ENCODE data around the gene MYBPH. TPM values are rescaled to one million over a fixed set of nuclear protein-coding genes. Genes with fewer than 3 reads are reported as not detected.

MYBPH gene
- total RNA-seq, 1 donor from 2014 or later = not detected

DNA sequence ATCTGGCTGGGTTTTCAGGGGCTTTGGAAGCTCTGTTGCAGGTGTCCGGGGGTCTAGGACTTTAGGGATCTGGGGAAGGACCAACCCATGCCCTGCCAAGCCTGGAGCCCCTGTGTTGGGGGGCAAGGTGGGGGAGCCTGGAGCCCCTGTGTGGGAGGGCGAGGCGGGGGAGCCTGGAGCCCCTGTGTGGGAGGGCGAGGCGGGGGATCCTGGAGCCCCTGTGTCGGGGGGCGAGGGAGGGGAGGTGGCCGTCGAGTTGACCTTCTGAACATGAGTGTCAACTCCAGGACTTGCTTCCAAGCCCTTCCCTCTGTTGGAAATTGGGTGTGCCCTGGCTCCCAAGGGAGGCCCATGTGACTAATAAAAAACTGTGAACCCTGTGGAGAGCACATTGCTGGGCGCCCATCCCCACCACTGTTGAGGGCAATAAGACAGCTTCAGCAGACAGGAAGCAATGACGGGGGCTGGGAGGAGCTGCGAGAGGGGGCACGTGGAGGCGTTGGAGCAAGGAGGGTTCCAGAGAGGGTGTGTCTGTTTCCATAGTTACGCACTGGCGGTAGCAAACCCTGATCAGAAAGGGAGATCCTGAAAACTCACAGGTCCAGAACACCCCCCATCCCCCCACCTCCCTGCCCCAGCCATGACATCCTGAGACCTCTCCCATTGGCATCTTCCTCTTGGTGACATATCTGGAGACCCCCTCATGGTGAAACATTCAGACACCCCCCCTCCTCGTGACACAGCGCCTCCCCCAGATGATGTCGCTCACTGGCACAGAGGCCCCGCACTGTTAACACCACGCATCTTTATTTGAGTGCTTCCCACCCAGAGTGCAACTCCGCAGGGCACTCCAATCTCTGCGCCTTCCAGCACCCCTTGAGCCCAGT is 8.4 kb downstream of the MYBPH start:
- DNase-seq (ENCODE audit: low spot score) (no peak), ATAC-seq (no peak)

DNA sequence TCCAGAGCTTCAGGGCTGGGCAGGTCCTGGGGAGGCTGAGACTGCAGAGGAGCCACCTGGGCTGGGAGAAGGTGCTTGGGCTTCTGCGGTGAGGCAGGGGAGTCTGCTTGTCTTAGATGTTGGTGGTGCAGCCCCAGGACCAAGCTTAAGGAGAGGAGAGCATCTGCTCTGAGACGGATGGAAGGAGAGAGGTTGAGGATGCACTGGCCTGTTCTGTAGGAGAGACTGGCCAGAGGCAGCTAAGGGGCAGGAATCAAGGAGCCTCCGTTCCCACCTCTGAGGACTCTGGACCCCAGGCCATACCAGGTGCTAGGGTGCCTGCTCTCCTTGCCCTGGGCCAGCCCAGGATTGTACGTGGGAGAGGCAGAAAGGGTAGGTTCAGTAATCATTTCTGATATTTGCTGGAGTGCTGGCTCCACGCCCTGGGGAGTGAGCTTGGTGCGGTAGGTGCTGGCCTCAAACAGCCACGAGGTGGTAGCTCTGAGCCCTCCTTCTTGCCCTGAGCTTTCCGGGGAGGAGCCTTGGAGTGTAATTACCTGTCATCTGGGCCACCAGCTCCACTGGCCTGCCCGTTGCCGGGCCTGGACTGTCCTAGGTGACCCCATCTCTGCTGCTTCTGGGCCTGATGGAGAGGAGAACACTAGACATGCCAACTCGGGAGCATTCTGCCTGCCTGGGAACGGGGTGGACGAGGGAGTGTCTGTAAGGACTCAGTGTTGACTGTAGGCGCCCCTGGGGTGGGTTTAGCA is 9.3 kb downstream of the MYBPH start:
- DNase-seq (ENCODE audit: low spot score) (peak; percentile 68), ATAC-seq (peak; percentile 98)

DNA sequence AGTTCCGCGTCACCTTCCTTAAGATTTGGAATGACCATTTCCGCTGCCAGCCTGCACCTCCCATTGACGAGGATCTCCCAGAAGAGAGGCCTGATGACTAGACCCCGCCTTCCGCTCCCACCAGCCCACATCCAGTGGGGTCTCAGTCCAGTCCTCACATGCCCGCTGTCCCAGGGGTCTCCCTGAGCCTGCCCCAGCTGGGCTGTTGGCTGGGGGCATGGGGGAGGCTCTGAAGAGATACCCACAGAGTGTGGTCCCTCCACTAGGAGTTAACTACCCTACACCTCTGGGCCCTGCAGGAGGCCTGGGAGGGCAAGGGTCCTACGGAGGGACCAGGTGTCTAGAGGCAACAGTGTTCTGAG is 9.8 kb downstream of the MYBPH start:
- ATAC-seq (no peak), DNase-seq (ENCODE audit: low spot score) (no peak)

DNA sequence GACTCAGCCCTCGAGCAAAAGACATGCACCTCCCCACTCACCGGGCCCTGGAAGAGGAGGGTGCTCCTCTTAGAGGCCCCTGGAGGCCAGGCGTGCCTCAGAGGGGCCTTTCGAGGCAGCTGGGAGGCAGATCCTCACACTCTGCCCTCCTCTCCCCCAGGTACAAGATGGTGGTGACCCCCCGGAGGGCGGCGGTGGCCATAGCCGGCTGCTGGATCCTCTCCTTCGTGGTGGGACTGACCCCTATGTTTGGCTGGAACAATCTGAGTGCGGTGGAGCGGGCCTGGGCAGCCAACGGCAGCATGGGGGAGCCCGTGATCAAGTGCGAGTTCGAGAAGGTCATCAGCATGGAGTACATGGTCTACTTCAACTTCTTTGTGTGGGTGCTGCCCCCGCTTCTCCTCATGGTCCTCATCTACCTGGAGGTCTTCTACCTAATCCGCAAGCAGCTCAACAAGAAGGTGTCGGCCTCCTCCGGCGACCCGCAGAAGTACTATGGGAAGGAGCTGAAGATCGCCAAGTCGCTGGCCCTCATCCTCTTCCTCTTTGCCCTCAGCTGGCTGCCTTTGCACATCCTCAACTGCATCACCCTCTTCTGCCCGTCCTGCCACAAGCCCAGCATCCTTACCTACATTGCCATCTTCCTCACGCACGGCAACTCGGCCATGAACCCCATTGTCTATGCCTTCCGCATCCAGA is 10.4 kb downstream of the MYBPH start:
- DNase-seq (ENCODE audit: low spot score) (no peak), ATAC-seq (no peak)

DNA sequence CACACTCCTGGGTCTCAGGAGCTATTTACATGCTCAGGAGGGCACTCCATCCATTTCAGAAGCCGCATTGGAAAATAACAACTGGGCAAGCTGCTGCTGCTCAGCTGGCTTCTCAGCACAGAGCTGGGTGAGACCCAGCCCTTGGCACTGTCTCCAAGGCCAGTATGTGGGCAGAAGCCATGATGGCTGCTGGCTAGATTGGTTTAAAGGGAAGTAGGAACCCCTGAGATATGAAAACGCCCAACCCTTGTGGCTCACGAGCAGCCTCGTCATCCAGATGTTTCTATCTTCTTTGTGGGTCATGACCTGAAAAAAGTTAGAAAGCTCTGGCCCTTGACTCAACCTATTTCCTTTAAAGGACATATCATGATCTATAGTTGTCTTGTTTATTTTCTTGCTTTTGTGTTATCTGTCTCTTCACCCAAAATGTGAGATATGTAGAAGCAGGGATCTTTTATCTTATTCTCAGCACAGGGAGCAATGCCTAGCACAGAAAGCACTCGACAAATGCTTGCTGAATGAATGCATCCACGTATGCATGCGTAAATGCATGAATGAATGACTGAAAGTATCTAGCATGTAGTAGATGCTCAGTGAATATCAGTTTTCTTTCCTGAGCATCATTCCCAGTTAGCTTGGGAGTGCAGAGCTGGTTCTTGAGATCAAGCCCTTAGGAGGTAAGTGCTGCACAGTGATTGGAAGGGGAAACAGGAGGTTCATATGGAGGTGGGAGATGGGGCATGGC is 11.6 kb downstream of the MYBPH start:
- ATAC-seq (no peak), DNase-seq (ENCODE audit: low spot score) (no peak)

DNA sequence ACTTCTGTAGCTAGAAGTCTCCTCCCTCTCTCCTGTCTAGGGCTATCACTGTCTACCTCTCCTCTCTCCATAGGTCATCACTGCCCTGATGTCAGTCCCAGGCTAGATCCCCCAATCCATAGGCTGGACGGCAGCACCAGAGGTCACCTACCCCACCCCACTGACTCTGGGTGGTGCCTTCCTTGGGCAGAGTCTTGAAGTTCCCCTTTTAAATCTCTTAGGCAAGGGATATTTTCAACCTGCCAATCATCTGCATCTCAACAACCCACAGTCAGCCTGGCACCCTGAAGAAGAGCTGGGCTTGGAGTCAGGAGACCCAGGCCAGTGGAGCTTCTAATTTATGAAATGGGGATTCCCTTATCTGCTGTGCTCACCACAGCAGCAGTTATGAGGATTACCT is 13.2 kb downstream of the MYBPH start:
- no peak for ATAC-seq
- DNase-seq (ENCODE audit: low spot score) = no peak

DNA sequence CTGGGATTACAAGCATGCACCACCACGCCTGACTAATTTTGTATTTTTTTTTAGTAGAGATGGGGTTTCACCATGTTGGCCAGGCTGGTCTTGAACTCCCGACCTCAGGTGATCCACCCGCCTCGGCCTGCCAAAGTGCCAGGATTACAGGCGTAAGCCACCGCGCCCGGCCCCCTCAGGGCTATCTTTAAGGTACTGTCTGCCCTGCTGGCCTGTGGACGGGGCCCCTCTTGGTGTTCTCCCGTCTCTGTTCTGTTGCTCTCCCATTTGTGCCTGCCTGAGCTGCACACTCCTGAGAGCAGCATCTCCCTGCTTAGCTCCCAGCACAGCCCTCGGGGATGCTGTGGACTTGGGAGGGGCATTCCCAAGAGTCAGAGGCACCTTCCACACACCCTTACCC is 13.9 kb downstream of the MYBPH start:
- ATAC-seq = no peak
- DNase-seq (ENCODE audit: low spot score) = no peak

DNA sequence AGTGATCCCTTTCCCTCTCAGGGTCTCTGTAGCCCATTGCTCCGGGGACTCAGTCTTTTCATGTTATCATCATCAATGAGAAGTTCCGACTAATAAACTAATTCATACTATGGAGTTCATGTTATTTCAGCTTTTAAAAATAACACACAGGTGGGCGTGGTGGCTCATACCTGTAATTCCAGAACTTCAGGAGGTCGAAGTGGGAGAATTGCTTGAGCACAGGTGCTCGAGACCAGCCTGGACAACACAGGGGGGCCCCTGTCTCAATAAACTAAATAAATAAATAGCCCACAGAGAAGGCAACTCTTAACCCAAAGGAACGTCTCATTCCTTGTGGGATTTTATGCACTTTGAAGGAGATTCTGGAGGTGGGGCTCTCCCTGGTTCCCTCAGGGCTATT is 14.5 kb downstream of the MYBPH start:
- ATAC-seq = no peak
- DNase-seq (ENCODE audit: low spot score) = no peak

DNA sequence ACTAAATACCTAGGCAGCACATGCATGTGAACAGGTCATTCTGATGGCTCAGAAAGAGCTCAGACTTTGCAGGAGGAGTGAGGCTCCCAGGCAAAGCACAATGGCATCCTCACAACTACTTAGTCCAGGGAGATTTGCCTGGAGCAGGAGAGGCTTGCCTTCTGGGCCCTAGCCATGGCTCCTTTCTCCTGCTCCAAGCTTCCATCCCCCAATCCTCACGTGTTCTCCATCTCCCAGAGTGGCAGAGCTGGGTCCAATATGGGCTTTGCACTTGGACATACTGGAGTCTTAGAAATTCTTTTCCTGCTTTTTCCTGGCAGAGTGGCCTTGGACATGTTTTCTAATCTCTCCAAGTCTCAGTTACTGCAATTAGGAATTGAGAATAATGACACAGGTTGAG is 15.8 kb downstream of the MYBPH start:
- ATAC-seq = no peak
- DNase-seq (ENCODE audit: low spot score) = no peak

DNA sequence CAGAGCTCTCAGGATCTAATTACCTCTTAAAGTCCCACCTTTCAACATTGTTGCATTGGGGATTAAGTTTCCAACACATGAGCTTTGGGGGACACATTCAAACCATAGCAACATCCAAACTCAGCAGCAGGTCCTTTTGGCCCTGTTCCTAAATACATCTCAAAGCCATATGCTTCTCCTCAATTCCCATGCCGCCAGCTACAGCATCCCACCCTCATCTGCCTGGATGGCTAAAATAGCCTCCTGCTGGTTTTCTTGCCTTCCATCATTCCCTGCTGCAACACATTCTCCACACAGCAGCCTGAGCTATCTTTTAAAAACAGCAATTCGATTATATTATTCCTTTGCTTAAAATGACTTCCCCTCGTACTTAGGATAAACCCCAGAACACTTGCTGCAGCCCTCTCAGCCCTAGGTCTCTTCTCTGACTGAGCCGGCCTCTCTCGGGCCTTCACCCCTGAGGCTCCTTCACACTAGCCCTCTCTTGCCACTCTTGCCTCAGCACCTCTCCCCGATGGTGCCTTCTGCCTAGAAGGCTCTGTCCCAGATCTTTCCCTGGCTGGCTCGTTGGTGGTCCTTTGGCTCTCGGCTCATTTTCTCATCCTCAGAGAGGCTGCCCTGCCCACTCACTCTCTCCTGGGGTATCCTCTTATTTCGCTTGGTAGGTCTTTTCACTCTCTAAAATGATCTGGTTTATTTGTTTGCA is 16.5 kb downstream of the MYBPH start:
- ATAC-seq (no peak), DNase-seq (ENCODE audit: low spot score) (no peak)

DNA sequence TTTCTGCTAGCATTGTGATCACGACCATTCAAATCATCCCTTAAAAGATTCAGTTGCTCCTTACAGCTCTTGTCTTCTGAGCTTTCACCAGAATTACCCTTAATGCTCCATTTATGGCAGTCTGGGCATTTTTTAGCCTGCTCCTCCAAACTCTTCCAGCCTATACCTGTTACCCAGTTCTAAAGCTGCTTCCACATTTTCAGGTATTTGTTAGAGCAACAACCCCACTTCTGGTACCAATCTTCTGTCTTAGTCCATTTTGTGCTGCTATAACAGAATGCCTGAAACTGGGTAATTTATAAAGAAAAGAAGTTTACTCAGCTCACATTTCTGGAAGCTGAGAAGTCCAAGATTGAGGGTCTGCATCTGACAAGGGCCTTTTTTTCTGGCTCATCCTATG is 17.2 kb downstream of the MYBPH start:
- no peak for ATAC-seq
- no peak for DNase-seq (ENCODE audit: low spot score)

DNA sequence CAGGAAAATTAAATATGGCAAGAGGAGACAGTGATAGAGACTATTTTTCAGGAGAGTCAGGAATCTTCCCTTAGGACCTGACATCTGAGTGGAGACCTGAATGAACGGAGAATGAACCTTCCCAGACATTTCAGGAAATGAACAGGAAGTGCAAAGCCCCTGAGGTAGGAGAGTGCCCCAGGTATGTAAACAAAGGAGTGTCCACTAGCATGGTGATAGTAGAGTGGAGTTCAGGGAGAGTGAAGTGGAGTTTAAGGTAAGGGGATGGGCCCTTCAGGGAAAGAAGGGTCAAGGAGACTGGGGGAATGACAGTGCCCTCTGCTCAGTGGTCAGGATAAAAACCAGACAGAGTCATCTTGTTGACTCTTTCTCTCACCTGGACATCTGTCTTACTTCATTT is 19.3 kb downstream of the MYBPH start:
- ATAC-seq (no peak), DNase-seq (ENCODE audit: low spot score) (no peak)

DNA sequence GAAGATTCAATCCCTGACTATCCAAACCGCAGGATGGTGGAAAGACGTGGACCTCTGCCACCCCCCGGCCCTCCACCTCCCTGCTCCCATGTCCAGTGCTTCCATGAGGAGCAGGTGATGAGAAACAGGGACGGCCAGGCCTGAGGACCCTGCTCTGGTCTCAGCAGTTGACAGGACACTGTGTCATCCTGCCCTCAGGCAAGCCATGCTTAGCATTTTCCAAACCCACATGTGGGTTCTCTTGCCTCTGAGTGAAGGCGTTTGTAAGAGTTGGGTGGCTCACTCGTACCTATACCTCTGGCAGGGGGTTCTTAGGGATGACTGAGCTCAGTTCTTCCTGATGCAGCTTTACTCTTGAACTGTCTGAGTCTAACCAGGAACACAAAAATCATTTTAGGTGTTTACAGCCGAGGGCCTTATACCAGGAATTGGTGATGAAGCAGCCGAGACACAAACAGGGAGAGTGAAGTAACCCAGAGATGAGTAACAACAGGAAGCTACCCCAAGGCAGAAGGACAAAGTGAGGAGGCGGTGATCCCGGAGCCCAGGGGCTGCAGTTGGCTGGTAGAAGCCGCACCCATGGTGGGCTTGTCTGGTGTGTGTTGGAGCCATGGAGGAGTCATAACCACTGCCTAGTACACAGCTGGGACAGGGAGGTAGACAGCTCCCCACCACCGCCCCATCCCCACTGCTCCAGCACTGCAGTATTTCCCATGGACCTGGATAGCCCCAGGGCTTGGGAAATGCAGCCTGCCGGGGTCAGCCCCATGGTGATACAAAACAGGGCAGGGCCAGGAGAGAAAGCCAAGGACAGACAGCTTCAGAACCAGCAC is 21.4 kb downstream of the MYBPH start:
- no peak for ATAC-seq
- DNase-seq (ENCODE audit: low spot score) = no peak

DNA sequence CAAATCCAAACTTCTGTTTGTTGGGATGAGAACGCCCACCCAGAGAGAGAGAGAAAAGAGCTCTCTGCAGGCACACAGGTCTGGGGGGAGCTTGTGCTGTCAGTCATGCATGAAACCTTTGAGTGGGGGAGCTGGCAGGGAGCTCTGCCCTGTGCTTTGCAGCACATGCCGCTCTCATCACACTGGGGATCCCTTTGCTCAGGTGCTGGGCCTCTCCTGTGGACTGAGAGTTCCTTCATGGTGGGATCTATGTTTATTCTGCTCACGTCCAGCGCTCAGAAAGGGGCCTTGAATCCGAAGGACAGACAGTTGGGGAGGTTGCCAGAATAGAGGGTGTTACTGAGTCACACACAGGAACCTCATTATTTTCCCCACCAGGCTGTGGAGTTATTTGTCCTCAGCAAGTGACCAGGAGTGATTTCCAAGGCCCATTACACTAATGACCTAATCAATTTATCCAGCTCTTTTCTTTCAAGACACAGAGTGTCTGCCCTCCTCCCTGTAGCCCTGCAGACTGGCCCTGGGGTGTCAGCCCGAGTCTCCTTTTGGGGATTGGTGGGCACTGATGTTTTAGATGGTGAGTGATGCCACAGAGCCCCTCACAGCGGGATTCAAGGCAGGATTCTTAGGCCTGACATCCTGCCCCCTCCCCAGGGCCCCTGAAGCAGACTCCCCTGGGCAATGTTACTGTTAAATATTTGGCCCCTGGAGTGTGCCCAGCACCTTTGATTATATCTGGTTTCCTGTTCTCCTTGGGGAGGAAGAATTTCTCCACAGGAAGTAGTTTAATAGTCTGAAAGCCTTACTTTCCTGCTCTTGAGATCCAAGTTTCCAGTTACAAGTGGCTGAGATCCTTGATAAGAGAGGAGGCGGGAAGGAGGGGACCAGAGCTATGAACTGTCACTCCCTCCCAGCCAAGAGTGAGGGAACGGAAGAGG is 22.3 kb downstream of the MYBPH start:
- ATAC-seq (no peak), DNase-seq (ENCODE audit: low spot score) (no peak)

DNA sequence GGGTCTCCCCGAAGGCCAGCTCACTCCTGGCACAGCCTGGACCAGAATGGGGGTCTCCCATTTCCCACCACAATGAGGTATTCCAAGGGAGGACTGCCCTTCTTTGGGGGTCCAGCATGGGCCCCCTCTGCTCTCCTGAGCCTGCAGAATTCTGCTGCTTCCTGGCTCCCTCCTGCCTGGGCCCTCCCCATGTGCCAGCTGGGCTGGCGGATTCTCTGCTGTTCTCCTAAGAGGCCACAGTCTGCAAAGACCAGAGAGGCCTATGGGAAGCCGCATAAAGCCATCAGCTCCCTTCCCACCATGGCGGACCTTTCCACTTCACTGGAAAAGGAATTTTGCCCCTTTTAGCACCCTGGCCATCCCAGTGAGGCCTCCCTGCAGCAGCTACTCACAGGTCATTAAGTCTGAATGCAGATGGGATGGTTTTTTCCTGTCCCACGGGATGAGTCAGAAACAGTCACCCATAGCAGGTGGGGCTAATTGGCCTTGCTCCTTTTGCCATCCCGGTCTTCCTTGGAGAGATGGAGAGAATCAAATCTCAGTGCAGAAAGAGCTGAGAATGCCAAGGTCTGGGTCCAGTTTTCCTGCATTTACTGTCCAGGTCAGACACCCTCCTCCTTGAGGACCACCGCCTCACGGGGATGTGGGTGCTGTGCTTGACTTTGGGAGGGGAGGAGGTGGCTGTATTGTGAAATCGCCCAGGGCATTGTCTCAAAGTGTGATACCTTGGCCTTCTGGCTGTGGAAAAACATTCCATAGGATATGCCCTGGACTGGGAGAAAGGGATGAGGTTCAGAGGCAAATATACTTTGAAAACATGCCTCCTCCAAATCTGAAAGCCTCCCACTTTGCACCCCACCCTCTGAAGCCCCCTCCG is 23.2 kb downstream of the MYBPH start:
- ATAC-seq = no peak
- DNase-seq (ENCODE audit: low spot score) = no peak

DNA sequence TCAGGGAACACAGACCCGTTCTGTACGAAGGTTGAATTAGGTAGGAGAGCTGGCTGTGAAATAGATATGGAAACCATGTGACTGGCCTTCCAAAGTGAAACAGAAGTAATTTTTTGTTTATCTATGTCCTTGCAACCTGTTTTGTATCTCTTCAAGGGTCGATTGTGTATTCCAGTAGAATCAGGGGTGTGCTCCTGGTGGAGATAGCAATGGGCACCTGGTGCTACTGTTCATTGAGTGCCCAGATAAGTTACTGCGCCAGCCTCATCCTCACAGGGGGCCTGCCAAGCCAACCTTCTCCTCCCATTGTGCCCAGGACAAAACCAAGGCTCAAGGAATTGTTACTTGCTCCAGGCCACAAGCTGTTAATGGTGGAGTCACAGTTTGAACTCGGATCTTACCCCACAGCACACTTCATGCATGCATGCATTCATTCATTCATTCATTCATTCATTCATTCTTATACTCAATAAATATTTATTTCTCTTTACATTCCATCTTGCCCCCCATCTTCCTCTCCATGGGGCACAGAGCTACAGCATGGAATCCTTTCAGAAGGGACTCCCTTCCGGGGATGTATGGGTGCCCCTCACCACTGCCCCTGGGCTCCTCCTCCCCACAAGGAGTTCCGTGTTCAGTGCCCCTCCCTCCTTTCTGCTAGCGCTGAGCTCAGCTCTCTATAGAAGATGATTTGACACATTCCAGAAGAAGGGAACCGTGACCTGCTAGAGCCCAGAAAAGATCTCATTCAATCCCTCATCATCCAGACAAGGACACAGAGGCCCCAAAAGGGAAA is 24.1 kb downstream of the MYBPH start:
- no peak for ATAC-seq

More for the DNA sequence above, 24.1 kb downstream of the MYBPH start:
- no peak for DNase-seq (ENCODE audit: low spot score)

Measured in left lobe of liver (tissue), 2 donors.